SJCRH30 (cell line): ENCODE data around the gene ADH4. TPM values are rescaled to one million over a fixed set of nuclear protein-coding genes. Genes with fewer than 3 reads are reported as not detected.
A peak's percentile ranks its signal among the peaks of the same experiment; 100 is the strongest.
"Not testable (repeated sequence)": the region's sequence is repeated elsewhere in the genome, so short reads cannot be mapped to it uniquely, and the experiment has no call there.

Experiments used
- DNase-seq, 2 experiments: peaks; one replicate each; pipeline ENCODE4 v3.0.0-alpha.2; 2015 to 2020
- H3K27ac ChIP-seq: fragments of 250-450 bp; sonication (Bioruptor Pico); 2 replicates; pipeline ENCODE4 v1.5.1; 2020; ENCODE audit warnings: mild to moderate bottlenecking, moderate library complexity
- H3K27me3 ChIP-seq: fragments of 250-450 bp; sonication (Bioruptor Pico); 2 replicates; pipeline ENCODE4 v1.5.1; 2020; ENCODE audit warnings: mild to moderate bottlenecking, moderate library complexity
- H3K36me3 ChIP-seq: fragments of 250-450 bp; sonication (Bioruptor Pico); 2 replicates; pipeline ENCODE4 v1.5.1; 2020; ENCODE audit warnings: mild to moderate bottlenecking, moderate library complexity
- H3K4me1 ChIP-seq: fragments of 250-450 bp; sonication (Bioruptor Pico); 2 replicates; pipeline ENCODE4 v1.5.1; 2020; ENCODE audit warnings: mild to moderate bottlenecking, moderate library complexity
- H3K4me3 ChIP-seq: fragments of 250-450 bp; sonication (Bioruptor Pico); 2 replicates; pipeline ENCODE4 v1.5.1; 2020; ENCODE audit warnings: mild to moderate bottlenecking, moderate library complexity
- H3K9me3 ChIP-seq: fragments of 250-450 bp; sonication (Bioruptor Pico); replicated peaks from 2 replicates; pipeline ENCODE4 v1.5.1; 2020; ENCODE audit warnings: mild to moderate bottlenecking, moderate library complexity
- total RNA-seq: library from RNA; depleted of rRNA; stranded (reverse); fragments of >200 nt; shearing (Covaris generic); gene quantifications from 2 replicates; pipeline ENCODE4 v1.2.3, GENCODE V29; 2014

The ADH4 gene
- total RNA-seq, 1 experiment from 2014 or later, result not detected

- no peak for DNase-seq
- Histone ChIP-seq H3K27me3 (no peaks in the 10 kb centered on the region), H3K36me3 (no peaks in the 10 kb centered on the region), H3K4me3 (no peak overlapping the region), H3K4me1 (no peaks in the 10 kb centered on the region), H3K27ac (no peak overlapping the region), H3K9me3 (no peaks in the 10 kb centered on the region)
Observed at GRCh38 chr4:99104153-99104552, 39.9 kb downstream of the ADH4 start.

DNA sequence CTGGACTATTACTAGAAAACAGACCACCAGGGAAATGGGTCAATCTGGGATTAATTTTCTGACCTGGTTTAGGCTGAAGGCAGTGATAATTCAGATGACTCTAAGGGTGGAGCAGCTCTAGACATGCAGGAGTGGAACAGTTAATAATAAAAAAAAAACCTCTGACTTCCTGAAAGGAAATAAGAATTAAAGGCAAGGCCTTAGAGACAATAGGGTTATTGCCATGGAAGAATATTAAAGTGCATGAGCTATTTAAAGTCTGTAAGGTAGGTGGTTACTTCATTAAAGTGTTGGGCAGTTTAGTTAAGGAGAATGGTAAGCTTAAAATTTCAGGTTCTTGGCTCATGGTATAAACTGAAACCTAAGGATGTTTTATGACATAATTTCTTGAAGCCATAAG is 40.9 kb downstream of the ADH4 start:
- Histone ChIP-seq H3K36me3 (no peaks in the 10 kb centered on the region), H3K27ac (no peak overlapping the region), H3K27me3 (no peaks in the 10 kb centered on the region), H3K4me3 (no peak overlapping the region), H3K9me3 (no peaks in the 10 kb centered on the region), H3K4me1 (no peaks in the 10 kb centered on the region)
- no peak for DNase-seq

DNA sequence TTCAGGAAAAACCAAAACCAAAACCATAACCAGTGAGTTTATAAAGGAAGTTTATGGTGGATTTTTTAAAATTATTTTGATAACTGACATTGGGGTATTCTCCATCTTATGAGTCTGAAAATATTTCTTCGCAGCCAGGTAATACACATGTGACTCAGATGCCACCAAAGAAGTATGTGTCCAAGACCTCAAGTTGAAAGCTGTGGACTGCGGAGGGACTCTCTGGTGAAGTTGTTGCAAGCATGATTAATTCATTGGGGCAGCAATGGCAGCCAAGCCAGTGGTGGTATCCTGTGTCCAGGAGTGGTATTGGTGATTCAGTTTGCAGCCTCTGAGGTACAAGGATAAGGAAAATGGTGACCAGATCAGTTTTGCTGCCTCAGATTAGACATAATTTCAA is 41.5 kb downstream of the ADH4 start:
- Histone ChIP-seq H3K9me3 (no peaks in the 10 kb centered on the region), H3K27me3 (no peaks in the 10 kb centered on the region), H3K4me3 (no peak overlapping the region), H3K36me3 (no peaks in the 10 kb centered on the region), H3K27ac (no peak overlapping the region), H3K4me1 (no peaks in the 10 kb centered on the region)
- no peak for DNase-seq

GRCh38 chr4:99100876-99101275 is 43.2 kb downstream of the ADH4 start:
- no peaks in the 10 kb centered on the region for H3K9me3 ChIP-seq
- H3K36me3 ChIP-seq, result no peaks in the 10 kb centered on the region
- no peak for DNase-seq
- no peak overlapping the region for H3K27ac ChIP-seq
- H3K4me1 ChIP-seq, result no peaks in the 10 kb centered on the region
- no peaks in the 10 kb centered on the region for H3K27me3 ChIP-seq
- H3K4me3 ChIP-seq, result no peak overlapping the region

DNA sequence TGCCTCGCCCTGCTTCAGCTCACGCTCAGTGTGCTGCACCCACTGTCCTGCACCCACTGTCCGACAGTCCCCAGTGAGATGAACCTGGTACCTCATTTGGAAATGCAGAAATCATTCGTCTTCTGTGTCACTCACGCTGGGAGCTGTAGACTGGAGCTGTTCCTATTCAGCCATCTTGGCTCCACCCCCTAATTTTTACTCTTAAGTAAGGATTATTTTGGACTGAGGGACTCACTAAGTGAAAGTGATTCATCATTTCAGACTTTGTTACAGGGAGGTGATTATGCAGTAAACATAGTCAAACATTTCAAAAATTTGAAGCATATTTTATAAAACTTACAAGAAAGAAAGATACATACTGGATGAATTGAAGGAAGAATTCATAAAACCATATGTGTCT is 44.3 kb downstream of the ADH4 start:
- not testable (repeated sequence) for H3K4me3 ChIP-seq, DNase-seq

DNA sequence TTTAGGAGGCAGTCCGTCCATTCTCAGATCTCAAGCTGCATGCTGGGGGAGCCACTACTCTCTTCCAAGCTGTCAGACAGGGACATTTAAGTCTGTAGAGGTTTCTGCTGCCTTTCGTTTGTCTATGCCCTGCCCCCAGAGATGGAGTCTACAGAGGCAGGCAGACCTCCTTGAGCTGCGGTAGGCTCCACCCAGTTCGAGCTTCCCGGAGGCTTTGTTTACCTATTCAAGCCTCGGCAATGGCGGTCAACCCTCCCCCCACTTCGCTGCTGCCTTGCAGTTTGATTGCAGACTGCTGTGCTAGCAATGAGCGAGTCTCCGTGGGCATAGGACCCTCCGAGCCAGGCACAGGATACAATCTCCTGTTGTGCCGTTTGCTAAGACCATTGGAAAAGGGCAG is 44.8 kb downstream of the ADH4 start:
- Histone ChIP-seq H3K4me1 (no peaks in the 10 kb centered on the region), H3K9me3 (no peaks in the 10 kb centered on the region)
- DNase-seq, result no peak

More for the DNA sequence above, 44.3 kb downstream of the ADH4 start:
- not testable (repeated sequence) for H3K27ac ChIP-seq, H3K36me3 ChIP-seq, H3K27me3 ChIP-seq, H3K4me1 ChIP-seq, H3K9me3 ChIP-seq

DNA sequence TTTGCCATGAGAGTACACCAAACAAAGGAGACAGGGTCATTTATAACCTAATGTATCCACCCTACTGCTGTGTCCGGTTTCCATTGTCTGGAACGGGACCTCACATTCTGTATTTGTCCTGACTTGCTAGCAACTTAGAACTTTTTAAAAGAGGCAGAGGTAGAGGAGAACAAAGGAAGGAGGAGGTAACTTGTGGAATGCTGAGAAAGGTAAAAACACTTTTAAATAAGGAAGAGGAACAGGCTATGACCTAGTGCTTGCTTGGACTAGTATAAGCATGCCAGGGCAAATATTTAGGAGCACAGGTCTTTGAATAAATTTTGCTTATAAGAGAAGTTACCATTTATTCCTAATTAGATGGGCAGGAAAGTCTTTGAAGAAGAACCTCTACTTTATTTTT is 52.3 kb downstream of the ADH4 start:
- H3K36me3 ChIP-seq, result not testable (repeated sequence)

More for the DNA sequence above, 44.8 kb downstream of the ADH4 start:
- no peak overlapping the region for H3K27ac ChIP-seq
- no peaks in the 10 kb centered on the region for H3K36me3 ChIP-seq
- no peak overlapping the region for H3K4me3 ChIP-seq
- H3K27me3 ChIP-seq, result no peaks in the 10 kb centered on the region

GRCh38 chr4:99091216-99091575 is 52.9 kb downstream of the ADH4 start:
- no peak for DNase-seq
- Histone ChIP-seq H3K4me3 (no peak overlapping the region), H3K27me3 (no peaks in the 10 kb centered on the region), H3K36me3 (no peaks in the 10 kb centered on the region; the same call in 1 of the 2 replicates), H3K9me3 (no peaks in the 10 kb centered on the region), H3K27ac (no peak overlapping the region), H3K4me1 (no peaks in the 10 kb centered on the region)

More for the DNA sequence above, 52.3 kb downstream of the ADH4 start:
- not testable (repeated sequence) for DNase-seq, H3K9me3 ChIP-seq, H3K27ac ChIP-seq, H3K4me1 ChIP-seq, H3K27me3 ChIP-seq, H3K4me3 ChIP-seq

- Histone ChIP-seq H3K27me3 (no peaks in the 10 kb centered on the region), H3K4me3 (no peak overlapping the region), H3K9me3 (no peaks in the 10 kb centered on the region), H3K36me3 (no peaks in the 10 kb centered on the region; the same call in 1 of the 2 replicates), H3K4me1 (no peaks in the 10 kb centered on the region), H3K27ac (no peak overlapping the region)
- no peak for DNase-seq
Observed at GRCh38 chr4:99090481-99091215, 53.4 kb downstream of the ADH4 start.

DNA sequence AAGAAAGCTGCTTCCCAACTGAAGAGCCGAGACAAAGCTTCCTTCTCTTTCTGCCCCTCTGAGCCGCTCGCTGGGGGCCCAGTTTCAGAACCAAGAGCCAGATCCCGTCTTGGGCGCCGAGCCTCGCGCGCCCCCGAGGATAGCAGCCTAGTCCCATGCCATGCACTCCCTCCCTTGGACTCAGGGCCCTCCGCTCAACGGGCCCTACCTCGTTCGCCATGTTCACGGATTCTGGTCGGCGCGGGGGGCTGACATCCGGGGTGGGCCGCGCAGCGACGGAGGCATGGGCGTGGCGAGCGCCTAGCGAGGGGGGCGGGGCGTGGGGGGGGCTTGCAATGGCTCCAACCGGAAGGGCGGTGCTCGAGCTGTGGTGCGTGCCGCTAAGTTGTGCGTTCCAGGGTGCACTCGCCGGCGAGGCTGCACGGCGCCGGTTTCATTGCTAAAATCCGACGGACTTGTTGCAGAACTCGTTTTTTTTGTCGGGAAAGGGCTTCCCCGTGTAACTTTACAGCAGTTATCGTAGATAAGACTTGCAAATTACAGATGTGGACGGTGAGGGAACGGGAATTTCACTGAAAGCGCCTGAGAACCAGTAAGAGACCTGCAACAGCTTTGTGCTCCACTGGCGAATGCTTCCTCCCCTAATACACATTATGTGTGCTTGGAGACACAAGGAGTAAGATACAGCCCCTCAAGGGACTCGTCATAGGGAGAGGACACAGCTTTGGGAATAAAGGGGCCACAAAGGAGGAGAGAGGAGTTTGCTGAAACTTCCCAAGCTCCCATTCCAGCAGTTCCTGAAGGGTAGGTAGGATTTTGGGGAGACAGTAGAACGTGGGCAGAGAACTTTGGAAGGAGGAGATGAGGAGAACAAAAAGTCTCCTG is 55.4 kb downstream of the ADH4 start, which contains the start of gene ADH5:
Gene ADH5, minus strand, starts transcription at position 308 of the 885 bp plus-strand sequence. Its CDS starts 88 bp downstream, at position 220.
- Histone ChIP-seq H3K4me3 (peak within 1 kb of the TSS; percentile 98), H3K27me3 (no peaks in the 10 kb centered on the region), H3K4me1 (no peaks in the 10 kb centered on the region), H3K27ac (peak within 1 kb of the TSS; percentile 81), H3K9me3 (no peaks in the 10 kb centered on the region), H3K36me3 (peaks cover 13% of the 10 kb centered on the region)
- peak; percentile 88 to 89 for DNase-seq

DNA sequence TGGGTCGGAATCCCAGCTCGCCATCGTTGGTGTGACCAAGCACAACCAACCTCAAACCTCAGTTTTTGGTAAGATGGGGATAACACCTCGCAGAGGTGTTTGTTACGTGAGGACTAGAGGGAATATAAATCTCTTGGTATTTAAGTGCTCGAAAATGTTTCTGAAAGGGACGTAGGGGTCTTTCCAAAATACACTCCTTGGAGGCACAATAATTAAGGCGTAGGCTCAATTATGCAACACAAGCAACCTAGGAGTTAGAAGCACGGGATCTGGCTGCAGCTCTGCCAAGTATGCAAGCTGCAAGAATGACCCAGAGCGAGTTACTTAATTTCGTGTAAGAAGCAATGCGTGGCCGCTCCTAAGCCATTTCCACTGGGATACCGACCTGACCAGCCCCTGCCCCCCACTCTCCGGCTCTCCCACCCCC is 56.1 kb downstream of the ADH4 start:
- Histone ChIP-seq H3K27ac (peak overlapping the region; percentile 81), H3K4me3 (peak overlapping the region; percentile 98), H3K27me3 (no peaks in the 10 kb centered on the region), H3K36me3 (peaks cover 16% of the 10 kb centered on the region), H3K4me1 (no peaks in the 10 kb centered on the region), H3K9me3 (no peaks in the 10 kb centered on the region)
- DNase-seq, result peak; percentile 22 to 48

- H3K4me1 ChIP-seq, result no peaks in the 10 kb centered on the region
- no peaks in the 10 kb centered on the region for H3K9me3 ChIP-seq
- no peak for DNase-seq
- no peak overlapping the region for H3K4me3 ChIP-seq
- no peaks in the 10 kb centered on the region for H3K27me3 ChIP-seq
- H3K36me3 ChIP-seq, result peaks cover 39% of the 10 kb centered on the region
- H3K27ac ChIP-seq, result no peak overlapping the region
Observed at GRCh38 chr4:99084595-99084994, 59.5 kb downstream of the ADH4 start.

- Histone ChIP-seq H3K4me1 (no peaks in the 10 kb centered on the region), H3K36me3 (peaks cover 46% of the 10 kb centered on the region)
Observed at GRCh38 chr4:99082192-99082591, 61.9 kb downstream of the ADH4 start.

GRCh38 chr4:99080869-99081268 is 63.2 kb downstream of the ADH4 start:
- not testable (repeated sequence) for H3K27me3 ChIP-seq, H3K4me1 ChIP-seq, H3K9me3 ChIP-seq, H3K4me3 ChIP-seq, DNase-seq, H3K27ac ChIP-seq
- H3K36me3 ChIP-seq, result peaks cover 56% of the 10 kb centered on the region

More at GRCh38 chr4:99082192-99082591, 61.9 kb downstream of the ADH4 start:
- Histone ChIP-seq H3K4me3 (no peak overlapping the region), H3K27ac (no peak overlapping the region), H3K9me3 (no peaks in the 10 kb centered on the region), H3K27me3 (no peaks in the 10 kb centered on the region)
- DNase-seq, result no peak

DNA sequence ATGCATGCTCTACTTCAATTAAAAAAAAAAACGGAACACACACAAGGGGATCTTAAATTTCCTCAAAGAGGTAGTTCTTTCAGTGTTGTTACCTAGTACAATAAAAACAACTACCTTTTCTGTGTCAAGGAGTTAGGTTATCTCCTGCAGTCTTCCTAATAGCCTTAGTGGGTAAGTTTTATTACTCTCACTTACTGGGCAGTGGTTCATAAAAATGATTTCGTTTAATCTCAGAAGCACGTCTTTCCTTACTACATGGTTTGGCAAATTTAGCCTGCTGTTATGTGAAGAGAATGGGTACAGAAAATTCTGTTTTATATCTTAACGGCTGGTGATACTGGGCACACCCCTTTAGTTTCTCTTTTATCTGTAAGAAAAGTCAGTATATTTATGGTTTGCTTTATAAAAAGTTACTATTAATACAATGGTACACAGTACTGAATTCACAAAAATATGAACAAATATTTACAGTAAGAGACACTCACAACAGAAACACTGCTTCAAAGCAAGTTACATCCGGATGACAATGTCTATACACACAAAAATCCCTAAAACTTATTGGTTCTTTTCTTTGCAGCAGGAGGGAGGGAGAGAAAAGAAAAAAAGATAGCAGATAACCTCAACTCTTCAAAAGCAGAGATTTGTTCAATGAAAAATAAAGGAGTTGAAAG is 64.3 kb downstream of the ADH4 start:
- Histone ChIP-seq H3K36me3 (peaks cover 59% of the 10 kb centered on the region), H3K4me3 (no peak overlapping the region), H3K4me1 (no peaks in the 10 kb centered on the region), H3K27me3 (no peaks in the 10 kb centered on the region), H3K27ac (no peak overlapping the region), H3K9me3 (no peaks in the 10 kb centered on the region)
- no peak for DNase-seq
